Measurements from ENCODE around the gene TGFB1I1. TPM values are rescaled to one million over a fixed set of nuclear protein-coding genes. Genes with fewer than 3 reads are reported as not detected.

Gene TGFB1I1
- polyA plus RNA-seq, 1 donor from 2014 or later, result 0.38 TPM

DNA sequence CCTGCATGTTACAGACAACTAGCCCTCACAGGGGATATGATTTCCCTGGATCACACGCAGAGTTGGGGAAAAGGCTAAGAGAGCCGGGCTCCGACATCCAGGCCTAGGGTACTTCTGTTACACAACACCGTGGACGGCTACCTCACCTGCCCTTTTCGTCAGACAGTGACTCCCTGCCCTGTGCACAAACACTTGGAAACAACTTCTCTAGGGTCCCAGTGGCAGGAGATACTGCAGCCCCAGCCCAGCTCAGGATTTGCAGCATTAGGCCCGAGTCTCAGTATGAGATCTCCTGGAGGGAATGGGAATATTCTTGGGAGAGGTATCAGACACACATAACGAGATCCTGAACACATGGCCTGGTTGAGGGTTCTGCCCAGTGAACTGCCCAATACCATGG, 28.0 kb downstream of the TGFB1I1 start:
- no peaks in the 10 kb centered on the region for H3K36me3 ChIP-seq (ENCODE audit: insufficient read depth, low read length)
- H3F3A ChIP-seq (ENCODE audit: insufficient read depth, low read length, poor library complexity, severe bottlenecking), result no peaks in the 10 kb centered on the region
- no peaks in the 10 kb centered on the region for H3K27me3 ChIP-seq (ENCODE audit: insufficient read depth, low read depth, low read length)
- no peaks in the 10 kb centered on the region for H3K9me2 ChIP-seq (ENCODE audit: insufficient read depth, low read length)
- no peak overlapping the region for H3K9ac ChIP-seq (ENCODE audit: low read length)
- no peaks in the 10 kb centered on the region for H4K20me1 ChIP-seq (ENCODE audit: insufficient read depth)
- no peak overlapping the region for H3K4me3 ChIP-seq (ENCODE audit: low read length)
- no peak for TF ChIP-seq MXI1 (conservative IDR thresholded peaks at IDR 0.05; ENCODE audit: poor library complexity, severe bottlenecking)
- no peak for TF ChIP-seq POLR2AphosphoS5 (IDR thresholded peaks at IDR 0.05)
- TF ChIP-seq, protein P1, sequence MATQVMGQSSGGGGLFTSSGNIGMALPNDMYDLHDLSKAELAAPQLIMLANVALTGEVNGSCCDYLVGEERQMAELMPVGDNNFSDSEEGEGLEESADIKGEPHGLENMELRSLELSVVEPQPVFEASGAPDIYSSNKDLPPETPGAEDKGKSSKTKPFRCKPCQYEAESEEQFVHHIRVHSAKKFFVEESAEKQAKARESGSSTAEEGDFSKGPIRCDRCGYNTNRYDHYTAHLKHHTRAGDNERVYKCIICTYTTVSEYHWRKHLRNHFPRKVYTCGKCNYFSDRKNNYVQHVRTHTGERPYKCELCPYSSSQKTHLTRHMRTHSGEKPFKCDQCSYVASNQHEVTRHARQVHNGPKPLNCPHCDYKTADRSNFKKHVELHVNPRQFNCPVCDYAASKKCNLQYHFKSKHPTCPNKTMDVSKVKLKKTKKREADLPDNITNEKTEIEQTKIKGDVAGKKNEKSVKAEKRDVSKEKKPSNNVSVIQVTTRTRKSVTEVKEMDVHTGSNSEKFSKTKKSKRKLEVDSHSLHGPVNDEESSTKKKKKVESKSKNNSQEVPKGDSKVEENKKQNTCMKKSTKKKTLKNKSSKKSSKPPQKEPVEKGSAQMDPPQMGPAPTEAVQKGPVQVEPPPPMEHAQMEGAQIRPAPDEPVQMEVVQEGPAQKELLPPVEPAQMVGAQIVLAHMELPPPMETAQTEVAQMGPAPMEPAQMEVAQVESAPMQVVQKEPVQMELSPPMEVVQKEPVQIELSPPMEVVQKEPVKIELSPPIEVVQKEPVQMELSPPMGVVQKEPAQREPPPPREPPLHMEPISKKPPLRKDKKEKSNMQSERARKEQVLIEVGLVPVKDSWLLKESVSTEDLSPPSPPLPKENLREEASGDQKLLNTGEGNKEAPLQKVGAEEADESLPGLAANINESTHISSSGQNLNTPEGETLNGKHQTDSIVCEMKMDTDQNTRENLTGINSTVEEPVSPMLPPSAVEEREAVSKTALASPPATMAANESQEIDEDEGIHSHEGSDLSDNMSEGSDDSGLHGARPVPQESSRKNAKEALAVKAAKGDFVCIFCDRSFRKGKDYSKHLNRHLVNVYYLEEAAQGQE (IDR thresholded peaks at IDR 0.05; ENCODE audit: borderline replicate concordance), result no peak
- TF ChIP-seq, protein P2, sequence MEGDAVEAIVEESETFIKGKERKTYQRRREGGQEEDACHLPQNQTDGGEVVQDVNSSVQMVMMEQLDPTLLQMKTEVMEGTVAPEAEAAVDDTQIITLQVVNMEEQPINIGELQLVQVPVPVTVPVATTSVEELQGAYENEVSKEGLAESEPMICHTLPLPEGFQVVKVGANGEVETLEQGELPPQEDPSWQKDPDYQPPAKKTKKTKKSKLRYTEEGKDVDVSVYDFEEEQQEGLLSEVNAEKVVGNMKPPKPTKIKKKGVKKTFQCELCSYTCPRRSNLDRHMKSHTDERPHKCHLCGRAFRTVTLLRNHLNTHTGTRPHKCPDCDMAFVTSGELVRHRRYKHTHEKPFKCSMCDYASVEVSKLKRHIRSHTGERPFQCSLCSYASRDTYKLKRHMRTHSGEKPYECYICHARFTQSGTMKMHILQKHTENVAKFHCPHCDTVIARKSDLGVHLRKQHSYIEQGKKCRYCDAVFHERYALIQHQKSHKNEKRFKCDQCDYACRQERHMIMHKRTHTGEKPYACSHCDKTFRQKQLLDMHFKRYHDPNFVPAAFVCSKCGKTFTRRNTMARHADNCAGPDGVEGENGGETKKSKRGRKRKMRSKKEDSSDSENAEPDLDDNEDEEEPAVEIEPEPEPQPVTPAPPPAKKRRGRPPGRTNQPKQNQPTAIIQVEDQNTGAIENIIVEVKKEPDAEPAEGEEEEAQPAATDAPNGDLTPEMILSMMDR (IDR thresholded peaks at IDR 0.05; ENCODE audit: poor library complexity, severe bottlenecking), result no peak
- no peak for TF ChIP-seq SMC3 (conservative IDR thresholded peaks at IDR 0.05; ENCODE audit: poor library complexity)
- H3K79me2 ChIP-seq (replicated peaks; ENCODE audit: insufficient read depth, low read length), result no peaks in the 10 kb centered on the region
- H3K9me3 ChIP-seq (ENCODE audit: low read length), result no peaks in the 10 kb centered on the region
- H3K4me2 ChIP-seq (ENCODE audit: low read length), result no peak overlapping the region
- no peak overlapping the region for H2AFZ ChIP-seq (ENCODE audit: low read depth, low read length)
- no peak overlapping the region for H3K27ac ChIP-seq (ENCODE audit: low read length)

DNA sequence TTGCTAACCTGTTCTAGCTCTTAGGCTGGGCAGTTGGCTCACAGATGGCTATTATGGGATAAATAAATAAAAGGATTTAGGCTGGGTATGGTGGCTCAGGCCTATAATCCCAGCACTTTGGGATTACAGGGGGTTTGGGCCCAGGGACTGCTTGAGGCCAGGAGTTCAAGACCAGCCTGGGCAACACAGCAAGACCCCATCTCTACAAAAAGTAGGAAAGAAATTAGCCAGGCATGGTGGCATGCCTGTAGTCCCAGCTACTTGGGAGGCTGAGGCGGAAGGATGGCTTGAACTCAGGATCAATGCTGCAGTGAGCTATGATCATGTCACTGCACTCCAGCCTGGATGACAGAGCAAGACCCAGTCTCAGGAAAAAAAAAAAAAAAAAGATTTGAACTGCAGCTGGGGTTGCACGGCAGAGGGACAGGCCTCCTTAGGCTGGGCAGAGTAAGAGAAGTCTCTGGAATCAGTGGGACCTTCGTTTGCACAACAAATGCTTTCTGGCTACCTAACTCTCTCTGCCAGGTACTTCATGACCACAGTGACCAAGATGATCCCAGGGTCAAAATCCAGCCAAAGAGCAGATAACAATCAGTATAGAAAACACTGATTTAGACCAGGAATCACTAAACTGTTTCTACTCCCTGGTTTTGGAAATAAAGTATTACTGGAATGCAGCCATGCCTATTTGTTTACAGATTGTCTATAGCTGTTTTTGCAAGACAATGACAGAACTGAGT, 29.4 kb downstream of the TGFB1I1 start:
- Histone ChIP-seq H2AFZ (ENCODE audit: low read depth, low read length) (no peak overlapping the region), H3K9ac (ENCODE audit: low read length) (no peak overlapping the region), H3K9me2 (ENCODE audit: insufficient read depth, low read length) (no peaks in the 10 kb centered on the region), H3K9me3 (ENCODE audit: low read length) (no peaks in the 10 kb centered on the region), H3K4me3 (ENCODE audit: low read length) (no peak overlapping the region), H4K20me1 (ENCODE audit: insufficient read depth) (no peaks in the 10 kb centered on the region), H3K27me3 (ENCODE audit: insufficient read depth, low read depth, low read length) (no peaks in the 10 kb centered on the region), H3F3A (ENCODE audit: insufficient read depth, low read length, poor library complexity, severe bottlenecking) (no peaks in the 10 kb centered on the region), H3K4me2 (ENCODE audit: low read length) (no peak overlapping the region), H3K79me2 (replicated peaks; ENCODE audit: insufficient read depth, low read length) (no peaks in the 10 kb centered on the region), H3K27ac (ENCODE audit: low read length) (no peak overlapping the region), H3K36me3 (ENCODE audit: insufficient read depth, low read length) (no peaks in the 10 kb centered on the region)
- TF ChIP-seq POLR2AphosphoS5 (IDR thresholded peaks at IDR 0.05), result no peak
- no peak for TF ChIP-seq EP300 (conservative IDR thresholded peaks at IDR 0.05; ENCODE audit: poor library complexity, severe bottlenecking)
- no peak for TF ChIP-seq MXI1 (conservative IDR thresholded peaks at IDR 0.05; ENCODE audit: poor library complexity, severe bottlenecking)
- TF ChIP-seq RAD21 (conservative IDR thresholded peaks at IDR 0.05), result no peak
- TF ChIP-seq EZH2 (IDR thresholded peaks at IDR 0.05; ENCODE audit: borderline replicate concordance, insufficient read depth, low read length, poor library complexity, severe bottlenecking), result no peak
- TF ChIP-seq, protein P2 (IDR thresholded peaks at IDR 0.05; ENCODE audit: poor library complexity, severe bottlenecking), result no peak
- TF ChIP-seq, protein P1 (IDR thresholded peaks at IDR 0.05; ENCODE audit: borderline replicate concordance), result no peak
- TF ChIP-seq SMC3 (conservative IDR thresholded peaks at IDR 0.05; ENCODE audit: poor library complexity), result no peak
- no peak for TF ChIP-seq TAF1 (IDR thresholded peaks at IDR 0.05; ENCODE audit: low read depth)
